GM23338 (cell line): ENCODE measurements around the gene EXOC7. TPM values are rescaled to one million over a fixed set of nuclear protein-coding genes. Genes with fewer than 3 reads are reported as not detected.
A peak's percentile ranks its signal among the peaks of the same experiment; 100 is the strongest.

ENCODE experiments used
- ATAC-seq: fragments of 200-7000 bp; cut with Tn5 transposase; 3 replicates; pipeline ENCODE4 v1.9.1; 2020
- DNase-seq: peaks from one replicate; pipeline ENCODE4 v3.0.0-alpha.2; 2015; ENCODE audit warnings: low spot score
- H2AFZ ChIP-seq: fragments of 200-600 bp; sonication (generic); 2 replicates; pipeline ENCODE4 v1.8.0; 2016; ENCODE audit warnings: antibody characterized with exemption, mild to moderate bottlenecking, moderate library complexity
- H3F3A ChIP-seq: fragments of 200-600 bp; sonication (generic); replicated peaks from 2 replicates; pipeline ENCODE4 v1.8.0; 2017; ENCODE audit warnings: antibody characterized with exemption, mixed run types, low read depth
- H3K27ac ChIP-seq: fragments of 200-600 bp; sonication (generic); 2 replicates; pipeline ENCODE4 v1.6.1; 2016; ENCODE audit warnings: low read depth
- H3K27me3 ChIP-seq: fragments of 200-600 bp; sonication (generic); 2 replicates; pipeline ENCODE4 v1.8.0; 2016; ENCODE audit warnings: mild to moderate bottlenecking, mixed run types, moderate library complexity; ENCODE audit not compliant: insufficient read depth
- H3K36me3 ChIP-seq: fragments of 200-600 bp; sonication (generic); 2 replicates; pipeline ENCODE4 v1.8.0; 2016; ENCODE audit warnings: mild to moderate bottlenecking; ENCODE audit not compliant: insufficient read depth
- H3K4me1 ChIP-seq: fragments of 200-600 bp; sonication (generic); 2 replicates; pipeline ENCODE4 v1.8.0; 2016; ENCODE audit warnings: mild to moderate bottlenecking, moderate library complexity; ENCODE audit not compliant: insufficient read depth
- H3K4me2 ChIP-seq: fragments of 200-600 bp; sonication (generic); 2 replicates; pipeline ENCODE4 v1.7.1; 2017; ENCODE audit warnings: mixed run types
- H3K4me3 ChIP-seq: fragments of 200-600 bp; sonication (generic); 2 replicates; pipeline ENCODE4 v1.6.1; 2016; ENCODE audit warnings: mixed run types
- H3K79me2 ChIP-seq: fragments of 200-600 bp; sonication (generic); replicated peaks from 2 replicates; pipeline ENCODE4 v1.8.0; 2017; ENCODE audit warnings: mild to moderate bottlenecking; ENCODE audit not compliant: insufficient read depth
- H3K9me2 ChIP-seq: fragments of 200-600 bp; sonication (generic); 2 replicates; pipeline ENCODE4 v1.8.0; 2017; ENCODE audit not compliant: insufficient read depth
- H4K20me1 ChIP-seq: fragments of 200-600 bp; sonication (generic); replicated peaks from 2 replicates; pipeline ENCODE4 v1.8.0; 2017; ENCODE audit warnings: mild to moderate bottlenecking; ENCODE audit not compliant: insufficient read depth
- H3K27ac Mint-ChIP-seq: 2 replicates; pipeline ENCODE4 v1.8.0; 2020; ENCODE audit warnings: inconsistent platforms, mild to moderate bottlenecking, moderate library complexity, mixed read lengths
- H3K27me3 Mint-ChIP-seq: 3 replicates; pipeline ENCODE4 v1.8.0; 2022; ENCODE audit warnings: low read depth, mild to moderate bottlenecking, moderate library complexity, mixed read lengths, inconsistent platforms; ENCODE audit not compliant: insufficient read depth, poor library complexity
- H3K36me3 Mint-ChIP-seq: 3 replicates; pipeline ENCODE4 v1.8.0; 2021; ENCODE audit warnings: low read depth, mild to moderate bottlenecking, inconsistent platforms, moderate library complexity, mixed read lengths
- H3K4me1 Mint-ChIP-seq: 3 replicates; pipeline ENCODE4 v1.8.0; 2020; ENCODE audit warnings: mild to moderate bottlenecking, inconsistent platforms, mixed read lengths
- H3K4me3 Mint-ChIP-seq: 3 replicates; pipeline ENCODE4 v1.8.0; 2021; ENCODE audit warnings: moderate library complexity, mild to moderate bottlenecking, inconsistent platforms, mixed read lengths
- H3K9me3 Mint-ChIP-seq: 3 replicates; pipeline ENCODE4 v1.8.0; 2020; ENCODE audit warnings: moderate library complexity, mild to moderate bottlenecking, inconsistent platforms, mixed read lengths
- CREB1 ChIP-seq: fragments of 250-450 bp; sonication (Bioruptor Pico); IDR thresholded peaks from 2 replicates; pipeline ENCODE4 v1.5.0; 2020; ENCODE audit warnings: low read depth, mild to moderate bottlenecking, moderate library complexity
- CTCF ChIP-seq, 2 experiments: fragments of 200-600 bp in 1 of 2; sonication (generic) in 1 of 2; conservative IDR thresholded peaks; 2 replicates each; pipeline versions ENCODE4 v1.5.1 to v1.6.1; 2016 to 2017; ENCODE audit warnings: antibody characterized with exemption in 2 of 2, low read depth in 2 of 2, mild to moderate bottlenecking in 2 of 2, moderate library complexity in 1 of 2
- NANOG ChIP-seq: IDR thresholded peaks from 2 replicates; pipeline ENCODE4 v1.6.1; 2016; ENCODE audit warnings: antibody characterized with exemption, borderline replicate concordance
- POLR2AphosphoS5 ChIP-seq: IDR thresholded peaks from 2 replicates; pipeline ENCODE4 v1.6.1; 2016; ENCODE audit warnings: antibody characterized with exemption, low read depth
- REST ChIP-seq: IDR thresholded peaks from one replicate; pipeline ENCODE4 v1.6.1; 2018; ENCODE audit warnings: antibody characterized with exemption; ENCODE audit not compliant: unreplicated experiment
- ZNF331 ChIP-seq: fragments of 250-450 bp; sonication (Bioruptor Pico); IDR thresholded peaks from 2 replicates; pipeline ENCODE4 v1.5.0; 2020; ENCODE audit warnings: low read depth, mild to moderate bottlenecking, moderate library complexity
- polyA plus RNA-seq: library from polyadenylated mRNA; unstranded; fragments of >200 nt; fragmentation: Nextera tagmentation; extraction: Ambion mirVana; gene quantifications from 2 replicates; pipeline ENCODE4 v1.2.1, GENCODE V29; 2016
- total RNA-seq: library from RNA; depleted of rRNA; stranded (reverse); fragments of >200 nt; shearing (Covaris generic); gene quantifications from 2 replicates; pipeline ENCODE4 v1.2.3, GENCODE V29; 2014
- TF ChIP-seq, protein P1 (sequence below): fragments of 250-450 bp; sonication (Bioruptor Pico); IDR thresholded peaks from 2 replicates; pipeline ENCODE4 v1.5.0; 2020; ENCODE audit warnings: mild to moderate bottlenecking, moderate library complexity

EXOC7 gene
- total and polyA plus RNA-seq, 2 experiments from 2014 or later, result 75.4 to 77.4 TPM

DNA sequence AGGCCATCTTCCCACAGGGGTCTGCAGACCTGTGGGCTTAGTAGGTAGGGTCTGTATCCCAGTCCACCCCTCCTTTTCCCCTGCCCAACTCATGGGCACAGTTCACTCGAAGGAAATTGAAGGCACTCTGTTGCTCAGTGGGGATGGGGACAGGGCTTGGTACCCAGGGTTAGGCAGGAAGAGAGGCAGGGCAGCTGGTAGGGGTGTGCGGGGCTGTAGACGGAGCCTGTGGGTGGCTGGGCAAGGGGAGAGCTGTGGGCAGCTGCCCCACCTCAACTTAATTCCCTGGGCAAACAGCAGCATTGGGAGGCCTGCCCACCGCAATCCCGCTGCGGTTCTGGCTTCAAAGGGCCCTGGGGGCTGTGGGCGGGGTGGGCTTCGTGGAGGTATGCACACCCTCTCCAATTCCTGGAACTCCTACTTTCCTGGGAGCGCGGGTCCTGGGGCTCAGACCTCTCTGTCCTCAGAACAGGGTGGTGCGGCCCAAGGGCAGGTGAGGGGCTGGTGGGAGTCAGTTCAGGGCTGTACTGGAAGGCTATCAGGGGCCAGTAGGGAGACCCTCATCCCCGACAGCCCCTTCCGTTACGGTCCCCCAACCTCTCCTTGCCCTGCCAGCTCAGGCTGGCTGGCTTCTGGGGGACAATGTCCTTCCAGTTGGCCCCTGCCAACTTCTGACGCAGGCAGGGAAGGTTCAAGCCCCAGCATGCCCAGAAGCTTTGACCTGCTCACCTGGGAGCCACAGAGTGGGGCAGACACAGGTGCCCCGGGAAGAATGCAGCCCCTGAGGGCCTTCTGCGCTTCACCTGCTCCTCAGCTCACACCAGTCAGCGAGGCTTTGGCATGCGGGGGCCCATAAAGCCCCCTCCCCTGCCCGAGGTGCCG is 28.3 kb upstream of the EXOC7 start:
- peaks cover 23% of the 10 kb centered on the region for H3F3A ChIP-seq
- no peaks in the 10 kb centered on the region for H3K36me3 ChIP-seq
- no peak overlapping the region for H2AFZ ChIP-seq
- Mint-ChIP-seq H3K9me3 (no peaks in the 10 kb centered on the region; the same call in 2 of the 3 replicates), H3K4me3 (peak overlapping the region; percentile 48), H3K36me3 (no peaks in the 10 kb centered on the region), H3K4me1 (peaks cover 53% of the 10 kb centered on the region), H3K27ac (peak overlapping the region; percentile 45; the same call in 1 of the 2 replicates), H3K27me3 (peaks cover 43% of the 10 kb centered on the region)
- 0 out of 2 replicates have a peak, but pooled peaks have one; percentile 11 for TF ChIP-seq POLR2AphosphoS5
- no peak for TF ChIP-seq NANOG
- peak overlapping the region; percentile 91 for H3K4me2 ChIP-seq
- DNase-seq, result peak; percentile 24
- H3K4me1 ChIP-seq, result peaks cover 61% of the 10 kb centered on the region
- peaks cover 53% of the 10 kb centered on the region for H3K27me3 ChIP-seq
- peak overlapping the region; percentile 85 for H3K4me3 ChIP-seq
- no peaks in the 10 kb centered on the region for H3K79me2 ChIP-seq
- peak overlapping the region; percentile 79; the same call in 1 of the 2 replicates for H3K27ac ChIP-seq
- peak; percentile 18 for ATAC-seq
- H3K9me2 ChIP-seq, result no peaks in the 10 kb centered on the region
- no peaks in the 10 kb centered on the region for H4K20me1 ChIP-seq

DNA sequence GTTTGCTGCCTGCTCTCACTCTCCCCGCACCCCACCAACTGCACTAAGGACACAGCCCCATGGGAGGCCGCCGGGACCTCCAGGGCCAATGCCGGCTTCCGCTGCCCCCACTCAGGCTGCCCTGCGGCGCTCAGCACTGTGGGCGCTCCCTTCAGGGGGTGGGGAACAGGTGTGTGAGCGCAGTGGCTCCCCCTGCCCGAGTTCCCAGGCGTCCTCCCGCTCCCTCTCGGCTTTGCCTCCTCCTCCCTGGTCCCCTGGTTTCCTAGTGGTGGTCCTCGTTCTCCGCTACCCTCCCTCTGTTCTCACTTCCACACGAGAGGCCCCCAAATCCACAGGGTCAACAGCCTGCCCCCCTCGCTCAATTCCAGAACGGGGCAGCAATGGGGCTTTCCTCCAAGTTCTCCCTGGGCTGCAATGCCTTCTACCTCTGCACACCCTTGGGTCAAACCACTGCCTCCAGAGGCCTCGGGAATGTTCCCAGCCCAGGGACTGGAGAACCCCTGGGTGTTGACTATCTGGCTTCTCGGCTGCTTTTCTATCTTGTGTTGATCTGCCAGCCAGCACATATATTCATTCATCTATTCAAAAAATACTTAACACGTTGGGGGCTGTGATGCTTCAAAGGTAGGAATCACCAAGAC is 27.6 kb upstream of the EXOC7 start:
- Histone ChIP-seq H2AFZ (peak overlapping the region; percentile 78), H3K9me2 (no peaks in the 10 kb centered on the region), H4K20me1 (no peaks in the 10 kb centered on the region), H3K27ac (no peak overlapping the region), H3K79me2 (no peaks in the 10 kb centered on the region), H3K36me3 (no peaks in the 10 kb centered on the region), H3F3A (peaks cover 24% of the 10 kb centered on the region), H3K4me2 (peak overlapping the region; percentile 91), H3K4me3 (peak overlapping the region; percentile 85), H3K4me1 (peaks cover 53% of the 10 kb centered on the region), H3K27me3 (peaks cover 46% of the 10 kb centered on the region)
- TF ChIP-seq ZNF331 (CRISPR knock-in tag), result no peak
- TF ChIP-seq, protein P1, sequence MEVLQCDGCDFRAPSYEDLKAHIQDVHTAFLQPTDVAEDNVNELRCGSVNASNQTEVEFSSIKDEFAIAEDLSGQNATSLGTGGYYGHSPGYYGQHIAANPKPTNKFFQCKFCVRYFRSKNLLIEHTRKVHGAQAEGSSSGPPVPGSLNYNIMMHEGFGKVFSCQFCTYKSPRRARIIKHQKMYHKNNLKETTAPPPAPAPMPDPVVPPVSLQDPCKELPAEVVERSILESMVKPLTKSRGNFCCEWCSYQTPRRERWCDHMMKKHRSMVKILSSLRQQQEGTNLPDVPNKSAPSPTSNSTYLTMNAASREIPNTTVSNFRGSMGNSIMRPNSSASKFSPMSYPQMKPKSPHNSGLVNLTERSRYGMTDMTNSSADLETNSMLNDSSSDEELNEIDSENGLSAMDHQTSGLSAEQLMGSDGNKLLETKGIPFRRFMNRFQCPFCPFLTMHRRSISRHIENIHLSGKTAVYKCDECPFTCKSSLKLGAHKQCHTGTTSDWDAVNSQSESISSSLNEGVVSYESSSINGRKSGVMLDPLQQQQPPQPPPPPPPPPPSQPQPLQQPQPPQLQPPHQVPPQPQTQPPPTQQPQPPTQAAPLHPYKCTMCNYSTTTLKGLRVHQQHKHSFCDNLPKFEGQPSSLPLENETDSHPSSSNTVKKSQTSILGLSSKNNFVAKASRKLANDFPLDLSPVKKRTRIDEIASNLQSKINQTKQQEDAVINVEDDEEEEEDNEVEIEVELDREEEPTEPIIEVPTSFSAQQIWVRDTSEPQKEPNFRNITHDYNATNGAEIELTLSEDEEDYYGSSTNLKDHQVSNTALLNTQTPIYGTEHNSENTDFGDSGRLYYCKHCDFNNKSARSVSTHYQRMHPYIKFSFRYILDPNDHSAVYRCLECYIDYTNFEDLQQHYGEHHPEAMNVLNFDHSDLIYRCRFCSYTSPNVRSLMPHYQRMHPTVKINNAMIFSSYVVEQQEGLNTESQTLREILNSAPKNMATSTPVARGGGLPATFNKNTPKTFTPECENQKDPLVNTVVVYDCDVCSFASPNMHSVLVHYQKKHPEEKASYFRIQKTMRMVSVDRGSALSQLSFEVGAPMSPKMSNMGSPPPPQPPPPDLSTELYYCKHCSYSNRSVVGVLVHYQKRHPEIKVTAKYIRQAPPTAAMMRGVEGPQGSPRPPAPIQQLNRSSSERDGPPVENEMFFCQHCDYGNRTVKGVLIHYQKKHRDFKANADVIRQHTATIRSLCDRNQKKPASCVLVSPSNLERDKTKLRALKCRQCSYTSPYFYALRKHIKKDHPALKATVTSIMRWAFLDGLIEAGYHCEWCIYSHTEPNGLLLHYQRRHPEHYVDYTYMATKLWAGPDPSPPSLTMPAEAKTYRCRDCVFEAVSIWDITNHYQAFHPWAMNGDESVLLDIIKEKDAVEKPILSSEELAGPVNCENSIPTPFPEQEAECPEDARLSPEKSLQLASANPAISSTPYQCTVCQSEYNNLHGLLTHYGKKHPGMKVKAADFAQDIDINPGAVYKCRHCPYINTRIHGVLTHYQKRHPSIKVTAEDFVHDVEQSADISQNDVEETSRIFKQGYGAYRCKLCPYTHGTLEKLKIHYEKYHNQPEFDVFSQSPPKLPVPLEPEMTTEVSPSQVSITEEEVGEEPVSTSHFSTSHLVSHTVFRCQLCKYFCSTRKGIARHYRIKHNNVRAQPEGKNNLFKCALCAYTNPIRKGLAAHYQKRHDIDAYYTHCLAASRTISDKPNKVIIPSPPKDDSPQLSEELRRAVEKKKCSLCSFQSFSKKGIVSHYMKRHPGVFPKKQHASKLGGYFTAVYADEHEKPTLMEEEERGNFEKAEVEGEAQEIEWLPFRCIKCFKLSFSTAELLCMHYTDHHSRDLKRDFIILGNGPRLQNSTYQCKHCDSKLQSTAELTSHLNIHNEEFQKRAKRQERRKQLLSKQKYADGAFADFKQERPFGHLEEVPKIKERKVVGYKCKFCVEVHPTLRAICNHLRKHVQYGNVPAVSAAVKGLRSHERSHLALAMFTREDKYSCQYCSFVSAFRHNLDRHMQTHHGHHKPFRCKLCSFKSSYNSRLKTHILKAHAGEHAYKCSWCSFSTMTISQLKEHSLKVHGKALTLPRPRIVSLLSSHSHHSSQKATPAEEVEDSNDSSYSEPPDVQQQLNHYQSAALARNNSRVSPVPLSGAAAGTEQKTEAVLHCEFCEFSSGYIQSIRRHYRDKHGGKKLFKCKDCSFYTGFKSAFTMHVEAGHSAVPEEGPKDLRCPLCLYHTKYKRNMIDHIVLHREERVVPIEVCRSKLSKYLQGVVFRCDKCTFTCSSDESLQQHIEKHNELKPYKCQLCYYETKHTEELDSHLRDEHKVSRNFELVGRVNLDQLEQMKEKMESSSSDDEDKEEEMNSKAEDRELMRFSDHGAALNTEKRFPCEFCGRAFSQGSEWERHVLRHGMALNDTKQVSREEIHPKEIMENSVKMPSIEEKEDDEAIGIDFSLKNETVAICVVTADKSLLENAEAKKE, result no peak
- TF ChIP-seq CREB1 (CRISPR knock-in tag), result no peak
- no peak for TF ChIP-seq POLR2AphosphoS5
- TF ChIP-seq CTCF (conservative IDR thresholded peaks at IDR 0.05; ENCODE audit: low read depth in 2 of 2), result peak in 1 of 2 experiments; percentile 15; a peak in 1 of 4 replicates
- no peak for TF ChIP-seq REST
- H3K27me3 Mint-ChIP-seq, result peaks cover 36% of the 10 kb centered on the region
- peaks cover 52% of the 10 kb centered on the region for H3K4me1 Mint-ChIP-seq
- peak; percentile 50 for DNase-seq
- peak overlapping the region; percentile 45; the same call in 1 of the 2 replicates for H3K27ac Mint-ChIP-seq
- no peaks in the 10 kb centered on the region for H3K36me3 Mint-ChIP-seq
- no peaks in the 10 kb centered on the region; the same call in 2 of the 3 replicates for H3K9me3 Mint-ChIP-seq
- H3K4me3 Mint-ChIP-seq, result peak overlapping the region; percentile 48; the same call in 2 of the 3 replicates
- ATAC-seq, result no peak
